Transverse colon (tissue), 4 donors: ENCODE results near the gene TUBB1. TPM values are rescaled to one million over a fixed set of nuclear protein-coding genes. Genes with fewer than 3 reads are reported as not detected.

Source experiments
- DNase-seq: peaks from one replicate; pipeline ENCODE4 v3.0.0-alpha.2; 2019
- H3K27ac ChIP-seq, 4 donors: fragments of 200-600 bp; sonication (generic); 2 replicates each; pipeline ENCODE4 v1.5.1; 2016 to 2018; ENCODE audit warnings: inconsistent platforms in 4 of 4
- H3K27me3 ChIP-seq: fragments of 200-600 bp; sonication (generic); 2 replicates; pipeline ENCODE4 v1.5.1; 2017; ENCODE audit warnings: inconsistent platforms
- H3K36me3 ChIP-seq, 4 donors: fragments of 200-600 bp; sonication (generic); 2 replicates each; pipeline ENCODE4 v1.5.1; 2017 to 2019; ENCODE audit warnings: inconsistent platforms in 4 of 4
- H3K4me1 ChIP-seq, 4 donors: fragments of 200-600 bp; sonication (generic); 2 replicates each; pipeline ENCODE4 v1.5.1; 2017 to 2020; ENCODE audit warnings: inconsistent platforms in 4 of 4
- H3K4me3 ChIP-seq, 4 donors: fragments of 200-600 bp; sonication (generic); 1 replicate in 1 of 4; 2 replicates in 3 of 4; pipeline versions ENCODE4 v1.5.1 to v1.6.1; 2017 to 2019; ENCODE audit warnings: inconsistent platforms in 4 of 4
- H3K9me3 ChIP-seq, 2 donors: fragments of 200-600 bp; sonication (generic); 2 replicates each; pipeline ENCODE4 v1.5.1; 2017 to 2019; ENCODE audit warnings: inconsistent platforms in 2 of 2
- EP300 ChIP-seq: sonication (generic); formaldehyde crosslinking; IDR thresholded peaks from one replicate; pipeline ENCODE4 v1.6.1; 2017; ENCODE audit warnings: antibody characterized with exemption, low read depth
- POLR2A ChIP-seq: fragments of 450-650 bp; IDR thresholded peaks from one replicate; pipeline ENCODE4 v1.6.1; 2016; ENCODE audit warnings: antibody characterized with exemption, mild to moderate bottlenecking, moderate library complexity
- POLR2AphosphoS5 ChIP-seq, 3 donors: sonication (generic); formaldehyde crosslinking; IDR thresholded peaks; one replicate each; pipeline ENCODE4 v1.6.1; 2016; ENCODE audit warnings: antibody characterized with exemption in 3 of 3
- WGBS, 2 donors: methylation state at CpG; one replicate each; pipeline ENCODE4 v1.1.5; 2018; ENCODE audit warnings: low coverage in 1 of 2; 5-methylcytosine and 5-hydroxymethylcytosine counted together
- in situ Hi-C, 4 donors: fragments of 200-750 bp; cut with MboI; loops; one replicate each; pipeline versions ENCODE4 v1.15.0 to v1.15.1; 2017; ENCODE audit warnings: low sequenced_read_pairs in 3 of 4, low pct_ligation_motif_present in 1 of 4, low pct_unique_long_range_greater_than_20kb in 1 of 4
- intact Hi-C: fragments of 100-400 bp; cut with DNase I; formaldehyde crosslinking; loops from one replicate; pipeline ENCODE4 v1.15.1; 2023; ENCODE audit warnings: low total_unique reads
- total RNA-seq, 4 donors: library from RNA; depleted of rRNA; stranded (reverse); fragments of >200 nt; gene quantifications; one replicate each; pipeline ENCODE4 v1.1.0, GENCODE V29; 2016
- TF ChIP-seq, protein P1 (sequence below), 5 experiments: fragments of 200-600 bp in 3 of 5; fragments of 450-650 bp in 2 of 5; sonication (generic) in 3 of 5; IDR thresholded peaks; 1 replicate in 2 of 5; 2 replicates in 3 of 5; pipeline ENCODE4 v1.5.1; 2016 to 2017; ENCODE audit warnings: antibody characterized with exemption in 5 of 5, inconsistent platforms in 3 of 5, mild to moderate bottlenecking in 2 of 5, moderate library complexity in 1 of 5

The TUBB1 gene
- total RNA-seq, 4 donors from 2014 or later, result not detected

DNA sequence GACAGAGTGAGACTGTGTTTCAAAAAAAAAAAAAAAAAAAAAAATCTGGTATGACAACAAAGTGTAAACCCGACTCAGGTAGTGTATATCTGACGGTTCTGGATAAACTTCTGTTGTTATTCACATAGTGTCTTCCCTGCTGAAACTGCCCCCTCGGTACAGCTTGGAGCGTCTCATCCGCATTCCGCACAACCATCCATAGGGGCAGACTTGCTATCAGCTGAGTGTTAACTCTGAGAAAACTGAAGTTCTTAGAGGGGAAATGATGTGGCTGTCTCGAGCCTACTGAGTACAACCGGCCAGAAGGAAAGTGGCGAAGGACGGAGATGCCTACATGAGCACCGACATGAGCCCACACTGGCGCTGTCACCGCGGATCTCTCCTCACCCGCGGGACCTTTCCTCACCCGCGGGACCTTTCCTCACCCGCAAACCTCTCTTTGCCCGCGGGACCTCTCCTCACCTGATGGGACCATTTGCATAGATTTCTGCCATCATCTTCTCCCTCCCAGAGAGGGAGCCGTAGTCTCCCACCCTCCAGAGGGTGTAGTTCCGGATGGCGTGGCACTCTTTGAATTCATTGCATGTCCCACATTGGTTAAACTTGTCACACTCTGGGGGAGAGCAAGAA, 22.0 kb upstream of the TUBB1 start:
- no peak for DNase-seq
- intact Hi-C loops (no loop called here), in situ Hi-C loops (no loop called here)
- Histone ChIP-seq H3K4me3 (no peak overlapping the region), H3K27me3 (no peaks in the 10 kb centered on the region), H3K36me3 (peaks cover 0 to 49% (median 22%) of the 10 kb centered on the region in 4 donors), H3K9me3 (no peaks in the 10 kb centered on the region), H3K4me1 (no peaks in the 10 kb centered on the region), H3K27ac (no peak overlapping the region)
- TF ChIP-seq EP300 (no peak), POLR2A (no peak), POLR2AphosphoS5 (IDR thresholded peaks at IDR 0.05) (no peak)
- TF ChIP-seq, protein P1, sequence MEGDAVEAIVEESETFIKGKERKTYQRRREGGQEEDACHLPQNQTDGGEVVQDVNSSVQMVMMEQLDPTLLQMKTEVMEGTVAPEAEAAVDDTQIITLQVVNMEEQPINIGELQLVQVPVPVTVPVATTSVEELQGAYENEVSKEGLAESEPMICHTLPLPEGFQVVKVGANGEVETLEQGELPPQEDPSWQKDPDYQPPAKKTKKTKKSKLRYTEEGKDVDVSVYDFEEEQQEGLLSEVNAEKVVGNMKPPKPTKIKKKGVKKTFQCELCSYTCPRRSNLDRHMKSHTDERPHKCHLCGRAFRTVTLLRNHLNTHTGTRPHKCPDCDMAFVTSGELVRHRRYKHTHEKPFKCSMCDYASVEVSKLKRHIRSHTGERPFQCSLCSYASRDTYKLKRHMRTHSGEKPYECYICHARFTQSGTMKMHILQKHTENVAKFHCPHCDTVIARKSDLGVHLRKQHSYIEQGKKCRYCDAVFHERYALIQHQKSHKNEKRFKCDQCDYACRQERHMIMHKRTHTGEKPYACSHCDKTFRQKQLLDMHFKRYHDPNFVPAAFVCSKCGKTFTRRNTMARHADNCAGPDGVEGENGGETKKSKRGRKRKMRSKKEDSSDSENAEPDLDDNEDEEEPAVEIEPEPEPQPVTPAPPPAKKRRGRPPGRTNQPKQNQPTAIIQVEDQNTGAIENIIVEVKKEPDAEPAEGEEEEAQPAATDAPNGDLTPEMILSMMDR (IDR thresholded peaks at IDR 0.05), result no peak
- 73 to 95% methylated on average over 2 to 24 of the region's 24 CpGs for WGBS, 2 donors

DNA sequence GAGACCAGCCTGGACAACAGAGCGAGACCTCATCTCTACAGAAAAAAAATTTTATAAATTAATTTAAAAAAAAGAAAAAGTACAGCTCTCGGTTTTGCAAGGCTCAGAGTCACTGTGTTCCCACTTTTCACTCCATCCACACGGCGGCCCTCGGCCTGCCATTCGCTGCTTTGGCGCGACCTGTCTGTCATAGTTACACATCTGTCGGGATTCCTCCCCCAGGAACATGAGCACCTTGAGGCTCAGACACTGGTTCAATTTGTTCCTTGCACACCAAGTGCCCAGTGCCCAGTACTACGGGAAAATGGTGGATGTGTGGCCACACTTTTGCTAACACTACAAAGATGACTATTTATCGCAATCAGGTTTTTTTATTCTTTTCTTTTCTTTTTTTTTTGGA, 20.6 kb upstream of the TUBB1 start:
- H3K27ac ChIP-seq, result no peak overlapping the region
- no peaks in the 10 kb centered on the region for H3K27me3 ChIP-seq
- peak; percentile 3 for DNase-seq
- H3K36me3 ChIP-seq, result peaks cover 0 to 39% (median 17%) of the 10 kb centered on the region in 4 donors
- intact Hi-C loops, result no loop called here
- 85 to 86% methylated on average over 11 of the region's 11 CpGs for WGBS, 2 donors
- no peak for TF ChIP-seq POLR2A
- TF ChIP-seq POLR2AphosphoS5 (IDR thresholded peaks at IDR 0.05), result no peak
- no peak for TF ChIP-seq EP300
- TF ChIP-seq, protein P1 (IDR thresholded peaks at IDR 0.05), result no peak
- H3K4me1 ChIP-seq, result peaks cover 0 to 9% (median 0%) of the 10 kb centered on the region in 4 donors
- H3K9me3 ChIP-seq, result no peaks in the 10 kb centered on the region
- H3K4me3 ChIP-seq, result no peak overlapping the region
- in situ Hi-C loops, result no loop called here

DNA sequence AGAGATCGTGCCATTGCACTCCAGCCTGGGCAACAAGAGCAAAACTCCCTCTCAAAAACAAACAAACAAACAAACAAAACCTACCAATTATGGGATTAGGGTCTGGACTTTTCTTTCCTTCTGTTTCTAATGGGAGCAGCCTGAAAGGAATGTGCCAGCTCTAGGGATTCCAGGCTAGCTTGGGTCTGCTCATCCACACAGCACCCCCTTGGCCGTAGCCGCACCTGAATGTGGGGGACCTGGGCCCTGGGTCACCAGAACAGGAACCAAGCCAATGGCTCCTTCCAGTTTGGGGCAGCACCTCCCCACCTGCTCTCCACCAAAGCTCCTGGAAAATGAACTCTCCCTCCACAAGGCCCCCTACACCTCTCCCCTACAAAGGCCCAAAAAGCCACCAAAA, 18.9 kb upstream of the TUBB1 start:
- intact Hi-C loops, result no loop called here

DNA sequence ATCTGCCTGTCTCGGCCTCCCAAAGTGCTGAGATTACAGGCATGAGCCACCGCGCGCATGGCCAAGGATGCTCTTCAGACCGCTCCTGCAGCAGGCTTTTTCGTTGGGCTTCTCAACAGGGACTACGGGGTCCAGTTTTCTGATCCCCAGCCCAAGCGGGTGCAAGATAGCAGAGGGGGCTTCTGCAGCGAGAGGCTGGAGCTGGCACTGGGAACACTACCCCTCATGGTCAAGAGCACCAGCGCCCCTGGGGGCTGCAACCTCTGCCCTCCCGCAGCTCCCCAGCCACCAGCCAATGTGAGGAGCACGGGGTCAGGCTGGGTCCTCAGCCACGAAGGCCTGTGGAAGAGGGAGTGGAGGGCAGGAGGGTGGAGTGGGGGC, 18.2 kb upstream of the TUBB1 start:
- intact Hi-C loops, result no loop called here
- in situ Hi-C loops, result no loop called here
- no peak overlapping the region for H3K27ac ChIP-seq
- no peaks in the 10 kb centered on the region for H3K27me3 ChIP-seq
- no peak for DNase-seq
- no peaks in the 10 kb centered on the region for H3K9me3 ChIP-seq
- WGBS, 2 donors, result 89% methylated on average over 10 of the region's 13 CpGs; no CpG with 5 or more reads in 1 of the 2 donors
- peaks cover 21 to 31% (median 22%) of the 10 kb centered on the region in 4 donors for H3K4me1 ChIP-seq
- no peak overlapping the region for H3K4me3 ChIP-seq
- TF ChIP-seq, protein P1 (IDR thresholded peaks at IDR 0.05), result no peak
- TF ChIP-seq POLR2AphosphoS5 (IDR thresholded peaks at IDR 0.05), result no peak
- no peak for TF ChIP-seq POLR2A
- TF ChIP-seq EP300, result no peak
- H3K36me3 ChIP-seq, result peaks cover 0 to 32% (median 12%) of the 10 kb centered on the region in 4 donors

More for the DNA sequence above, 18.9 kb upstream of the TUBB1 start:
- Histone ChIP-seq H3K27ac (no peak overlapping the region), H3K36me3 (peaks cover 0 to 37% (median 14%) of the 10 kb centered on the region in 4 donors), H3K27me3 (no peaks in the 10 kb centered on the region), H3K4me1 (peaks cover 14 to 24% (median 15%) of the 10 kb centered on the region in 4 donors), H3K9me3 (no peaks in the 10 kb centered on the region), H3K4me3 (no peak overlapping the region)
- no peak for DNase-seq
- TF ChIP-seq EP300 (no peak), POLR2A (no peak), POLR2AphosphoS5 (IDR thresholded peaks at IDR 0.05) (no peak)
- TF ChIP-seq, protein P1 (IDR thresholded peaks at IDR 0.05), result no peak
- 67% methylated on average over 3 of the region's 3 CpGs; no CpG with 5 or more reads in 1 of the 2 donors for WGBS, 2 donors
- in situ Hi-C loops, result no loop called here
